Measurements from ENCODE around the gene LCA5L.

LCA5L gene

DNA sequence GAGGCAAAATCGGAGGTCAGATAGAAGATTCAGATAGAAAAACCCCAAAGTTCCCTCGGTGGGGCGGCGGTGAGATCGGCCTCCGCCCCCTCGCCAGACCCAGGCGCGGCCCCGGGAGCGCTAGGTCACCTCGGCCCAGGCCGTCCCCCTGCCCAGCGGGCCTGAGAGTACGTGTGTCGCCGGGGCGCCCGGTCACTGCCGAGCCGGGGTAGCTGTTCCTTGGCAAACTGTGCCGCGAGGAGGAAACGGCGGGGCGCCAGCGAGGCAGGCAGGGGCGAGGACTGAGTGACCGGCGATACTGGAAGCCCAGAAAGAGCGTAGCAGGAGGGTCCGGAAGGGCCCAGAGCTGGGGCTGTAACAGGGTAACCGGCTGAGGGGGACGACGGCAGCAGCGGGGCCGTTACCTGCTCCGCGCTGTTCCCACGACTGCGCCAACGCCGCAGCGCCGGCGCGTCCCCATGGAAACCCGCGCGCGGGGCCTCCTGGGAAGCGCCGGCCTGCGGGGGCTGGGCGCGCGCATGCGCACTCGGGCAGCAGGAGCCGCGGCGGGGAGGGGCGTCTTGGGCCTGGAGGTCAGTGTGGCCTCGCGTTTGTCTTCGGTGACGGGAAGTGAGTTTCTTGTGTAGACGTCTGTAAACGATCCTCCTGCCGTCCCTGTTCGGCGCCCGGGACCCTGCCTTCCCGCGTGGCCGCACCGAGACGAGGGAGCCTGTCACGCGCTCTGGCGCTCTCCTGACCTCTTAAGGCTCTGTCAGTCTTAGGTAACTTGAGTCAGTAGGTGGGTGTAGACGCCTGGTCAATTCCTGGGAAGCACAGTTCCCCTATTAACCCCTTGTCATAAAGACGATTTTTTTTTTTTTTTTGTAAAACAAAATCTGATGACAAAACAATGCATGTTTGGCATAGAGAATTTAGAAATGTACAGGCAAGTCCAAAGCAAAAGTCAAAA lies at the start of gene LCA5L:
TSS of gene LCA5L (minus strand) at position 458 of the 949 bp plus-strand sequence. CDS start 17,285 bp downstream, outside the sequence.
- DNase-seq: peak; percentile 94

GRCh38 chr21:39489380-39489924 lies 43.9 kb upstream of the LCA5L start:
- no peak for DNase-seq

DNA sequence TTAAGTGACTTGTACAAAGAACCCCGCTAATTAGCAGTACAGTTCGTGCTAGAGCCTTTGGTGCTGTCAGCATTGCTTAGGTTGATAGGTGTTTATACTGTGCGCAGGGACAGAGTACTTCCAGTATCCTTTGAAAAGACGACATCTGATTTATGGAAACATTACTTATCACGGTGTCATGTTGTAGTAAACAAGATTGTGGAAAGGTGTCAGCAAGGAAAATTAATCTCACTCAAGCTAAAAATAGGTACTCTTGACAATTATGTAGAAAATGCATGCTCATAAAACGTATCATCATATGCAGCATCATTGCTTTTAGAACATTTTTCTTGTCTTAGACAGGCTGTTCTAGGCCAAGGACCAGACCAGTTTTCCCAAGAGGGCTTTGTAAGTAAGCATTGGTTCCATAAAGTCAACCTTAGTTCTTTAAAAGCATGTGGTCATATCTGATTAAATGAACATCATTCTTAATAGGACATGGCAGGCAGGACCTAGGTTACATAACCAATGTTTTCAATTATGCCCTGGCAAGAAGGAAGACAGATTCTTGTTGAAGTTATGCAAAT lies 39.2 kb upstream of the LCA5L start:
- DNase-seq: no peak

- DNase-seq: no peak
These were observed 38.3 kb upstream of the LCA5L start for GRCh38 chr21:39483917-39484316.

GRCh38 chr21:39481886-39482285 lies 36.3 kb upstream of the LCA5L start:
- DNase-seq: no peak

- no peak for DNase-seq
These were observed 34.7 kb upstream of the LCA5L start for GRCh38 chr21:39480271-39480670.

DNA sequence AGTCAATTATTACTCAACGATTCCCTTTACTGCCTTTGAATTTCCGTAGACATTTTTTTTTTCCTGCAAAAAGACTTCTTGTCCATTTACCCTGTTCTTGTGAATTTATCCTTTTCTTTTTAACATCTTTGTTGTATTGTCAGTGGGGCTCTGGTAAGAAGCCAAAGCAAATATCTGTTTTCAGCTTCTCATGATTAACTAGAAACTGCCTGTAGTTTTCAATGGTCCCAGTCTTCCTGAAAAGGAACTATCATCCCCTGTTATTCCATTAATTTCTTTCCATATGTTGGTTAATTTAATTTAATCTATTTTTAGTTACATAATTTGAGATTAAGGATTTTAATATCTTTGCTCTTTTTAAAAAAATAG lies 34.2 kb upstream of the LCA5L start:
- no peak for DNase-seq

DNA sequence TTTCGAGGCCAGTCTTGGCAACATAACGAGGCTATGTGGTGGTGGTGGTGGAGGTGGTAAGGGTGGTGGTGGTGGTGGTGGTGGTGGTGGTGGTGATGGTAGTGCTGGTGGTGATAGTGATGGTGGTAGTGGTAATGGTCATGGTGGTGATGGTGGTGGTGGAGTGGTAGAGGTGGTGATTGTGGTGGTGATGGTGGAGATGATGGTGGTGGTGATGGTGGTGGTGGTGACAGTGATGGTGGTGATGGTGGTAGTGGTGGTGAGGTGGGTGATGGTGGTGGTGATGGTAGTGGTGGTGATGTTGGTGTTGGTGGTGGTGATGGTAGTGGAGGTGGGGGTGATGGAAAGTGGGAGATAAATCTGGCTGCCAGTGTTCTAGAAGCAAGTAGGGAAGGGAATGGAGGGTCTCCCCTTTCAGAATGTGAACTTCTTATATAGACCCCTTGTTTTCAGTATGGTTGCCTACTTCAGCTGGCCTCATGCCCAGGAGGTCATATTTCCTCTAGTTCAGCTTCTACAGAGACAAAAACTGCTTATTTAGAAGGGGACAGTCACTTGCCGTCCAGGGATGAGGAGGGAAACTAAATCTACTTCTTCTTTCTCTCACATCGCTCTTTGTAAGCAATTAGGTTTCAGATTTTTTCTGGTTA lies 33.7 kb upstream of the LCA5L start:
- DNase-seq: no peak

GRCh38 chr21:39474611-39475010 lies 29.0 kb upstream of the LCA5L start:
- no peak for DNase-seq

DNA sequence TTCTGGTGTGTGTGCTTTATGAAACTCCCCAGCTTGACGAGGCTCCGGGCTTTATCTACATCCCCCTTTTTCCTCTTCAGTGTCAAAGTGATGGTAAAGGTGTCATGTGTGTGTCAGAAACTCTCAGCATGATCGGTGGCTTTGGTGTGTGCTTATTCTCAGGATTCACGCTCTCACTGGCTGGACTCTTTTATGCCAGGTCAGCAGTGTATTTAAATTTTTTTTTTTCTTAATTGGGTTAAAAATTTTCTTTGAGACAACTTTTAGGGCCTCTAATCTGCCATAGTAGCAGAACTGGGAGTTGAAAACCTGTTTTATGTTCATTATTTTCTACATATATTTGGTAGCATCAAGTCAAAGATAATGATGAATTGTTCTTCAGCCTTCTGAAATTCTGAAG lies 27.2 kb upstream of the LCA5L start:
- no peak for DNase-seq

GRCh38 chr21:39471598-39471997 lies 26.0 kb upstream of the LCA5L start:
- DNase-seq: no peak

- DNase-seq: no peak
These were observed 23.0 kb upstream of the LCA5L start for GRCh38 chr21:39468559-39468958.

DNA sequence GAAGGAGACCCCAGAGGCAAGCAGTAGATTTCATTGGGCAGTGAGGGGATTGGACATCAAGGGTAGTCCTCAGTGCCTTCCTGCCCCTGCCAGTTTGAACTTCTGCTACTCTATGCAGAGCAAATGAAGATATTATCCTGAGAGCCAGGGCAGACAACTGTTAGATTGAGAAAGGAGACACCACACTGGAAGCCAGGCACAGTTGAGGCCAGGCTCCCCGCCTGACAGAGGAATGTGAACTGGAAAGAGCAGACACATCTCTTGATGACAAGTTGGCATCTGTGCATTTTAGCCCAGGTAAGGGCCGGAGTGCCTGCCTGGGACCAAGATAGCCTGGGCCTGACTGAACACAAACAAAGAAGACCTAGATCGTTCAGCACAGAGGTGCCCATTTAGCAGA lies 22.2 kb upstream of the LCA5L start:
- no peak for DNase-seq

DNA sequence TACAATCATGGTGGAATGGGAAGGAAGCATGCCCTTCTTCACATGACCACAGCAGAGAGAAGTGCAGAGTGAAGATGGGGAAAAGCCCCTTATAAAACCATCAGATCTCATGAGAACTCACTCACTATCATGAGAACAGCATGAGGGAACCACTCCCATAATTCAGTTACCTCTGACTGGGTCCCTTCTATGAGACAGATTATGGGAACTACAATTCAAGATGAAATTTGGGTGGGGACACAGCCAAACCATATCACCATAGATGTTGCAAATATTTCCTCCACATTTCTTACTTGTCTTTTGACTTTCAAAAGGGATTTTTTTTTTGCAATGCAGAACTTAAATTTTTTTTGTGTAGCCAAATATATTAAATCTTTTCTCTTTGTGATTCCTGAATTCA lies 21.0 kb upstream of the LCA5L start:
- DNase-seq: no peak

GRCh38 chr21:39463308-39463707 lies 17.7 kb upstream of the LCA5L start:
- no peak for DNase-seq

- DNase-seq: no peak
These were observed 15.8 kb upstream of the LCA5L start for GRCh38 chr21:39461419-39461818.

DNA sequence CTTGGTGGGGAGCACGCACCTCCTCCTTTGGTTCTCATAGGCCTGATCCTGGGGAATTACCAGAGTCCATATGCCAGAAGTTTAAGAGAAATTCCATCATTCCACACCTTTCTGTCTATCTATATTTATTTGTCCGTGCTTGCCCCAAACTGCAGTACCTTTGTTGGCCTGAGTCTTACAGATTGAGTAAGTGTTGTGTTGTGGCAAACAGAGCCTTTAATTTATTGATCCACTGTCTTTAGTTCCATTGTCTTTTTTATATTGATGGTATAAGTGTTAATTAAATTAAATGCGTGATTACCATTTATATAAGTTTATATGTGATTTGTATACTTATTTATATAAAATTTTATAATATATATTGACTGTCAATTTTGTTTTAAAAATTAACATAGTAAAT lies 11.1 kb upstream of the LCA5L start:
- no peak for DNase-seq

DNA sequence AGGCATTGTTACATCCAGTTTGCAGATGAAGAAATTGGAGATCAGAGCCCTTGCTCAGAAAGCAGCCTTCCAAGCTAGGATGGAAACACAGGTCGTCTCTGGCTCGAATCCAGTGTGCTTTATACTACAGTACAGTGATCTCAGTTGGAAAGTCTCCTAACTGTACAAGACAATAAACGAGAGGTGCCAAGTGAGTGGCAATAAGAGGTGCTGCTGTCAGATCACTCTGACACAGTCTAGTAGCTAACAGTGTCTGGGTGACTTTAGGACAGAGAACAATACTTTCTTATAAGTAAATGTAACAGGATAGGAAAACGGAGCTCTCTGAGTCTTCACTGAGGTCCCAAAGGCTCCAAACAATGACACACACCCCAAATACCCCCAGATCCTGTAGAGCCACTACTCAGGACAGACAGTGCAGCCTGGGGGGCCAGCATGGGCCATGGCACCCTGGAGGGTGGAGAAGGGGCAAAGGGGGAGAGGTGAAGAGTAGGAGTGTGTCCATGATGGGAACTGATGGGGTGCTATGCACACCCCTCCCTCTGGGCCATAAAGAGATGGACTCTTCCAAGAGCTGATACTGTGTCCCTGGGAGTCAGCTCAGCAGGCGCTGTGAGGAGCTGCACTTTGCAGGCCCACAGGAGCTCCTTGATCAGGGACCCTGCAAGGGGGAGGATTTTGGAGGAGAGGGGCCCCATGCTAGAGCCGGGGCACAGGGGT lies 9.5 kb upstream of the LCA5L start:
- DNase-seq: no peak

DNA sequence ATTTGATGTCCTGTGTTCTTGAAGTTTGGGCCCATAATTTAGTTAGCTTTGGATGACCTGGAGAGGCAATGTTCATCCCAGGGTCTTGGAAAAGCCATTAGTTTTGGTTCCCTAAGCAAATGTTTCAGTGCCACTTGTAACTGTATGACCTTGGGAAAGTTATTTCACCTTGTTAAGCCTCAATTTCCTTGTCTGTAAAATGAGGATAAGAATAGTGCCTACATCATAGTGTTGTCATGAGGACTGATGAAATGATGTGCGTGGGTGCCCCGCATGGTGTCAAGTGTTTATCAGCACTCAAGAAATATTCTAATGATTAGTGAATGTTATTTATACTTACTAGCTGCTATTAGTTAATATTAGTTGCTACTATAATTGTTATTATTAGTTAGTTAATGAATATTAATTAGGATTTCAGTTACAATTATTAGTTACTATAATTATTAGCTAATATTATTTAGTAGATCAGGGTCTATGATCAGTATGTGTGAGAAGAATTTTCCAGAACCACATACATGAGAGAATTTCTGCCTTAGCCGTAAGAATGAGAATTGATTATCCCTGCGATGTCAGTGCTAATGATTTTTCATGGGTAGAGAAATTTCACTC lies 8.1 kb upstream of the LCA5L start:
- DNase-seq: no peak

DNA sequence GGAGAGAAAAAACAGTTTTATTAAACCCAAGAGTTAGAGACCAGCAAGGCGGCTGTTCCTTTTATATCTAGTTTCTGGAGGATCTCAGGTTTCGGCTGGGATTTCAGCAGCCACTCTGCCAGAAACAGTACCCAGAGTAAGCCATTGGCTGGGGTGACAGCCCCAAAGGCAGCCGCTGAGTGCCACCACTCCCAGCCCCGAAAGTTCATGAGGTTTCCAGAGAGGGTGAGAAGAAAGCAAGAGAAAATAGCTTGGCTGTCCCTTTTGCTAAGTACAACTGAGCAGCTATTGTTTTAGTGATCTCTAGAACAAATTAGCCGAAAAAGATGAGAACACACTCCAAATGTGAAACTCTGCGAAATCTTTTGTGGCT lies 7.4 kb upstream of the LCA5L start:
- no peak for DNase-seq

- DNase-seq: peak; percentile 28
These were observed 6.8 kb upstream of the LCA5L start for GRCh38 chr21:39452207-39452969.
